IPS DF 6.9 (cell line): Measurements from ENCODE around the gene GTF3C1.

Experiments used
- DNase-seq: peaks from one replicate; pipeline ENCODE4 v3.0.0-alpha.2; 2013; ENCODE audit warnings: low read depth, low spot score
- H3K27ac ChIP-seq: one replicate; pipeline ENCODE4 v1.5.1; 2013; ENCODE audit warnings: low read length, control low read depth
- H3K27me3 ChIP-seq: 2 replicates; pipeline ENCODE4 v1.6.1; 2013; ENCODE audit warnings: mild to moderate bottlenecking, low read length; ENCODE audit not compliant: control insufficient read depth, insufficient read depth
- H3K36me3 ChIP-seq: 2 replicates; pipeline ENCODE4 v1.6.1; 2013; ENCODE audit warnings: low read length; ENCODE audit not compliant: control insufficient read depth, insufficient read depth
- H3K4me1 ChIP-seq: 2 replicates; pipeline ENCODE4 v1.6.1; 2013; ENCODE audit warnings: low read length; ENCODE audit not compliant: control insufficient read depth, insufficient read depth
- H3K4me3 ChIP-seq: 2 replicates; pipeline ENCODE4 v1.5.1; 2013; ENCODE audit warnings: mild to moderate bottlenecking, low read length
- H3K9me3 ChIP-seq: 2 replicates; pipeline ENCODE4 v1.6.1; 2013; ENCODE audit warnings: low read length, inconsistent platforms; ENCODE audit not compliant: control insufficient read depth, insufficient read depth
- WGBS: extraction: QIAGEN DNeasy Blood & Tissue Kit; methylation state at CpG from one replicate; pipeline ENCODE4 v1.1.7; 2013; ENCODE audit warnings: mixed read lengths, missing lambda C conversion rate; ENCODE audit not compliant: insufficient read length, insufficient coverage; 5-methylcytosine and 5-hydroxymethylcytosine counted together

GTF3C1 gene

DNA sequence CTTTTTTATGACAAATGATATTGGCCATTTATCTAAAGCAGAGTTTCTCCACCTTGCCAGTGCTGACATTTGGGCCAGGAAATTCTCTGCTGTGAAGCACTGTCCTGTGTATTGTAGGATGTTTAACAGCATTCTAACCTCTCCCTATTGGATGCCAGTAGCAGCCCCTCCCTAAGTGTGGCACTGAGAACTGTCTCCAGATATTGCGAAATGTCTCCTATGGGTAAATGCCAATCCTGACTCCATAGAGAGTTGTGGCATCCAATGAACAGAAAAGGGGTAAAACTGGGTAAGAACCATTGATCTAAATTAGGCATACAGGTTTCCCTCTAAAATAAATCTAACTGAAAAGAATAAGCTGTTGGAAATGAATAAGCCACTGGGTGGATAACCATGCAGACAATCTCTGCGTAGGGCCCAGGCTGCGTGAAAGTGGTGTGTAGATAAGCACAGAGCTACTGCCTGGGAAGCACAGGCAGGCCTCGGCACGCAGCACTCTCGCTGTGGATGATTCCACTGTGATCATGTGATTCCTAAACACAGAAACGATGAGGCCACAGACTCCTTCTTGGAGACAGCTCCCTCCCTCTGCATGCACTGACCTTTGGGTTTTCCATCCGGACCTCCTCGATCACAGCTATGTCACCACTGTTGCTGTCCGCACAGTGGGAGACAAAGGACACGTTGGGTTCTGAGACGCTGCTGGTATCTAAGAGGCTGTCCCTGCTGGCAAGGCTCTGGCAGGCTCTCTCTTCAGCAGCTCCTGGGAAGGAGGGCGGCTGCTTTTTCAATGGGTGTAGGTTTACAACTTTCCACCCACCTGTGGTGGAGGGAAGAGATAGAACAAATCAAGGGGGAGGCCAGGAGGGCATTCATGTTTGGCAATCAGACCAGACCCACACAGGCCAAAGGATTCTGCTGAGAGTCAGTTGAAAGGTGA, 44.1 kb downstream of the GTF3C1 start:
- H3K4me1 ChIP-seq: no peaks in the 10 kb centered on the region
- H3K9me3 ChIP-seq: no peaks in the 10 kb centered on the region
- no peak overlapping the region for H3K27ac ChIP-seq
- H3K36me3 ChIP-seq: peaks cover 47% of the 10 kb centered on the region
- DNase-seq: no peak
- H3K27me3 ChIP-seq: no peaks in the 10 kb centered on the region
- H3K4me3 ChIP-seq: no peak overlapping the region
- no CpG with 5 or more reads among the region's 13 CpGs for WGBS

- no peaks in the 10 kb centered on the region for H3K9me3 ChIP-seq
- peaks cover 54% of the 10 kb centered on the region for H3K36me3 ChIP-seq
- DNase-seq: no peak
- no peak overlapping the region for H3K4me3 ChIP-seq
- no CpG with 5 or more reads among the region's 5 CpGs for WGBS
- H3K27ac ChIP-seq: no peak overlapping the region
- no peaks in the 10 kb centered on the region for H3K4me1 ChIP-seq
- no peaks in the 10 kb centered on the region for H3K27me3 ChIP-seq
Observed at GRCh38 chr16:27503662-27504061, 46.1 kb downstream of the GTF3C1 start.

GRCh38 chr16:27500801-27501200, 48.9 kb downstream of the GTF3C1 start:
- Histone ChIP-seq H3K36me3 (peaks cover 49% of the 10 kb centered on the region), H3K27ac (no peak overlapping the region), H3K4me1 (no peaks in the 10 kb centered on the region), H3K27me3 (no peaks in the 10 kb centered on the region), H3K9me3 (no peaks in the 10 kb centered on the region), H3K4me3 (no peak overlapping the region)
- no CpG with 5 or more reads among the region's 3 CpGs for WGBS
- no peak for DNase-seq

DNA sequence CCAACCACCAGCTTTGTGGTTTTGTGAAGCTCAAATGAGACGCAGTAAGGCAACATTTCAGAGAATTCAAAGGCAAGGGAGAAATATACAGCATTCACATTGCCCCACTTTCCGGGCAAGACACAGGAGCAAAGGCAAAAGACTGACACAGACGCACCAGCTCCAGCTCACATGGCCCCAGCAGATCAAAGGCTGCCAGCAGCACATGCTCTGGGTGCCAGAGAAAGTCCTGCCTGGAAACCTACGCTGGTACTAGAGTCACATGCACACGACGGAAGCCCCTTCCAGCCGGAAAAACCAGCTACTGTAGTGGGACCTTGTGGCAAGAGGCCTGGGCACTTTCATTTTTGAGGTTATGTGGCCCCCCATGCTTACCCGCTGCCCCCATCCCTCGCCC, 50.1 kb downstream of the GTF3C1 start:
- DNase-seq: no peak
- no peak overlapping the region for H3K4me3 ChIP-seq
- no CpG with 5 or more reads among the region's 9 CpGs for WGBS
- H3K27ac ChIP-seq: no peak overlapping the region
- H3K27me3 ChIP-seq: no peaks in the 10 kb centered on the region
- no peaks in the 10 kb centered on the region for H3K4me1 ChIP-seq
- peaks cover 48% of the 10 kb centered on the region for H3K36me3 ChIP-seq
- no peaks in the 10 kb centered on the region for H3K9me3 ChIP-seq

DNA sequence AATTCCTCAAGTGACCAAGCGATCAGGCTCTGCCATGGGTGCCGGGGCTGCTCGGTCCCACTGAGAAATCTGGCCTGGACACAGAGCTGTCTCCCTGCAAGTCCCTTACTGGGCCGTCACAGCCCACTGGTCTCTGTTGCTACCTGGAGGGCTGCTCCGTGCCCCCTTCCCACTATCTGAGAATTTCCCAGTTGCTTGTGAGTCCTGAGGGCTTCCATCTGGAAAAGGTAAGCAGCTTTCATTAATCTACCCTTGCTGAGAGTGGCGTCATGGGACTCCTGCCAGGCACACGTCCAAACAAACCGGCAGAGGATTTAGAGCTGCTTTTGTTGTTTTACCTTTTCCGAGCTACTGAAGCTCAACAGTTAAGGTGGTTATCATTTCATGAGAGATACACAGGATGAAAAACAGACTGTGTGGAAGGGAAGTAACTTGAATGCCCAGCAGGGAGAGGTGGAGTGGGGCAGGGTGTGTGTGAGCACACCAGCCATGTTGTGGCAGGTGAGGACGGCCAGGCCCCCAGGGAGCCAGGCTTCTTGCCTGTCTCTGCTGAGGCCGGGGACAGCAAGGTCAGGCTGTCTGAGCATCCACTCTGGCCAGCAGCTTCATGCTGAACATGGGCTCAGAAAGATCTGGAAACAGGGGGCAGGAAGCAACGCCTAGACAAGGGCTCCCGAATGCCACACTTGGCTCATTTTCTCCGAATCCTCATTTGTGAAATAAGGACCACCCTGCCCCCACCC, 50.6 kb downstream of the GTF3C1 start:
- no peak for DNase-seq
- Histone ChIP-seq H3K36me3 (peaks cover 50% of the 10 kb centered on the region), H3K27me3 (no peaks in the 10 kb centered on the region), H3K27ac (no peak overlapping the region), H3K9me3 (no peaks in the 10 kb centered on the region), H3K4me3 (no peak overlapping the region), H3K4me1 (no peaks in the 10 kb centered on the region)
- no CpG with 5 or more reads among the region's 14 CpGs for WGBS

DNA sequence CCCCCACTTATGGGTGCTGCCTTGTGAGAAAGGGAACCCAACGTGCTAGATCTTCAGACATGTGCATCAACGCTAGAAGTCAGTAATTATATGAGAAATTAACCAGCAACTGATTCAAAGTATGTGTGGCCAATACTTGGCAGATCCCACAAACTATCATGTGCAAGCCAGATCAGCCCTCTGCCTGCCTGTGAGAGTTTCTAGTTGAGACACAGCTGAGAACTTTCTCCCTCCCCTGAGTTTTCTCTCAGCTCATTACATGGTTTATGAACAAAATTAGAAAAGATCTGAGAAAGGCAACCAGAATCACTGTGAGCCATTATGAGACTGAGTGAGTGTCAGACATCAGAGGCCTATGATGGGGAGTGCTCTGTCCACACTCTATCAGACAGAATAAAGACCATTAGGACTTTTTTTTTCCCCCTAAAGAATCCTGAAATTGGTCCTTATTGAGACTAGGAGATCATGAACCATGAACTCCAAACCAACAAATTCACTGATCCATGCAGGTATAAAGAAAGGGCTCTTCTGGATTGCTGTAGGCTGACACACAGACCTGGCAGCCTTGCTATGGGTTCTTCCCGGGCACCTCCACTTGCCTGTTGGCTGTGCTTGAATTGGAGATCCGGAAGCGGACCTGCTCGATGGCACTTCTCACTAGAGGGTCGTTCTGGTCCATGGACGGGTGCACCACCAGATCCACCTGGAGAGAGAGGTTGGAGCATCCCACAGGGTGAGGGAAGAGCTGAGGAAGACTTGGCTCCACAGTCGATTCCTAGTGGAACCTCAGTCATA, 51.5 kb downstream of the GTF3C1 start:
- Histone ChIP-seq H3K4me3 (no peak overlapping the region), H3K4me1 (no peaks in the 10 kb centered on the region), H3K27me3 (no peaks in the 10 kb centered on the region), H3K9me3 (no peaks in the 10 kb centered on the region), H3K36me3 (peaks cover 51% of the 10 kb centered on the region), H3K27ac (no peak overlapping the region)
- no CpG with 5 or more reads among the region's 9 CpGs for WGBS
- no peak for DNase-seq

- Histone ChIP-seq H3K4me1 (no peaks in the 10 kb centered on the region), H3K36me3 (peaks cover 51% of the 10 kb centered on the region), H3K9me3 (no peaks in the 10 kb centered on the region), H3K4me3 (no peak overlapping the region), H3K27me3 (no peaks in the 10 kb centered on the region), H3K27ac (no peak overlapping the region)
- no peak for DNase-seq
- WGBS: no CpG with 5 or more reads among the region's 13 CpGs
Observed at GRCh38 chr16:27495191-27495590, 54.5 kb downstream of the GTF3C1 start.

DNA sequence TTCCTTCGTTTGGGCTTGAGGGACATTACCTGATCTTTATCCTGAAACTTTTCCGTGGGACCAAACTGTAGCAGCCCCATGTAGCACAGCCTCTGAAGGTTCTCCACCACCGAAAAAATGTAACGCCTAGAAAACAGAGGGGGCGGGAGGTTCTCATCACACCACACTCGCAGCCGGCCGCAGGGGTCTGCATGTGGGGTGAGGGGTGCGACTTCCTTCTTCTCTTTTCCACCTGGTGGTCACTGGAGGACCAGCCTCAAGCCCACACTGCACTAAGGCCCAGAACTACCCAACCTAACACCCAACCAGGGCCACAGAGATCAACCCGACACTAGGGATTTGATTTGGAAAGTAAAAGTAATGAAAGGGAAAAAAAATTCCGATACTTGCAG, 57.1 kb downstream of the GTF3C1 start:
- no peak overlapping the region for H3K27ac ChIP-seq
- peaks cover 52% of the 10 kb centered on the region for H3K36me3 ChIP-seq
- H3K4me3 ChIP-seq: no peak overlapping the region
- WGBS: no CpG with 5 or more reads among the region's 11 CpGs
- DNase-seq: no peak
- H3K9me3 ChIP-seq: no peaks in the 10 kb centered on the region
- no peaks in the 10 kb centered on the region for H3K27me3 ChIP-seq
- no peaks in the 10 kb centered on the region for H3K4me1 ChIP-seq

DNA sequence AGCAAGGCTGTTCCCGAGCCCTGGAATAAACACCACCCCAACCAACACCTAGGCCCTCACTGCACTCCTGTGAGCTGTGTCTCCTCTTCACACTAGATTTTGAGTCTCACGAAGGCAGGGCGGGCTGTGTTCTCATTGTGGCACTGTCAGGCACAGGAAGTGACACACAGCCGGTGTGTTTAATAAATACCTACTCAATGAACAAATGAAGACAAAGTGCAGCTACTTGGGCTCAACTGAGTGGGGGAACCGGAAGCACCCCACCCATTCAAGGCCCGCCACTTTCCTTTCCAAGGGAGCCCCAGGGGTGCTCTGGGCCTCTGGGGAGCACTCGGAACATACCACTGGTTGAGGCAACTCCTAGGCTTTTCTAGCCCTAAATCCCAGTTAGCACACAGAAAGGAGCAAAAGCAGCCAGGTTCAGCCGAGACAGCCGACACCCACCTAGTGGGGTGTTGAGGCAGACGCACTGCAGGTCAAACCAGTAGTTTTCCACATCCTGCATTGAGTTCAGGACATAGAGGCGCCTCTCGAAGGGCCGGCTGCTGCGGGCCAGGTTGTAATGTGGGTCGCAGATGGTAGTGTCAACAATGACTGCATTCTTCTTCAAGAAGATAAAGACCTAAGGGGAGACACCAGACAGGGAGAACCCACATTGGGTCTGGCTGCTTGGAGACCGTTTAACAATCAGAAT, 57.7 kb downstream of the GTF3C1 start:
- Histone ChIP-seq H3K27ac (no peak overlapping the region), H3K4me3 (no peak overlapping the region), H3K4me1 (no peaks in the 10 kb centered on the region), H3K27me3 (no peaks in the 10 kb centered on the region), H3K36me3 (peaks cover 49% of the 10 kb centered on the region), H3K9me3 (no peaks in the 10 kb centered on the region)
- no peak for DNase-seq
- no CpG with 5 or more reads among the region's 16 CpGs for WGBS

DNA sequence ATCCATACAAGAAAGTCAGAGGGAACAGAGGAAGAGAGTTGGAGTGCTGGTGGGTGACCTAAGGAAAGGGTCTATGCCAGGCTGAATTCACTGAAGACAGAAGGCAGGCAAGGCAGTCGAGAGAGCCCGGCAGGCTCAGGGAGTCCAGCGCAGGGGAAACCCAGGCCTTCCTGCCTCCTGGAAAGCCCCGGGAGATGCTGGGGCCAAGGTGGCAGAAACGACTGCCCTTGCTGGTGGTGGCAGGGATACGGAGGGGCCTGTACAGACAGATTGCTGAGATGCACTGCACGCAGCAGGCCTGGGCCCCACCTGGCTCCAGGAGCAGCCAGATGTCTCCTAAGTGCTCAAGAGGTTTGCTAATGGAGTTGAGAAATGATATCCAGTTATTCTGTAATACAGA, 59.8 kb downstream of the GTF3C1 start:
- no peak for DNase-seq
- Histone ChIP-seq H3K9me3 (no peaks in the 10 kb centered on the region), H3K4me3 (no peak overlapping the region), H3K36me3 (peaks cover 54% of the 10 kb centered on the region), H3K27me3 (no peaks in the 10 kb centered on the region), H3K27ac (no peak overlapping the region), H3K4me1 (no peaks in the 10 kb centered on the region)
- WGBS: no CpG with 5 or more reads among the region's 7 CpGs
